CD4-positive, alpha-beta T cell (primary cell): ENCODE data around the gene FOXD1. TPM values are rescaled to one million over a fixed set of nuclear protein-coding genes. Genes with fewer than 3 reads are reported as not detected.

ENCODE experiments used
- ATAC-seq: fragments of 200-7000 bp; cut with Tn5 transposase; one replicate; pipeline ENCODE4 v1.10.0; 2022; ENCODE audit warnings: mild to moderate bottlenecking; ENCODE audit not compliant: poor library complexity
- CTCF ChIA-PET: fragments of 350-600 bp; sonication (Branson Sonifier 250); formaldehyde crosslinking; loops from one replicate; lab custom pipeline; 2021; ENCODE audit warnings: antibody characterized with exemption, inconsistent platforms; lab: Charles Lee
- POLR2A ChIA-PET: fragments of 350-600 bp; sonication (Branson Sonifier 250); formaldehyde crosslinking; loops from one replicate; lab custom pipeline; 2021; ENCODE audit warnings: antibody characterized with exemption, inconsistent platforms; lab: Charles Lee
- DNase-seq, 14 experiments: peaks; one replicate each; pipeline ENCODE4 v3.0.0-alpha.2; 2013 to 2020; ENCODE audit warnings: mixed read lengths in 2 of 14
- H3K27ac ChIP-seq, 2 donors: one replicate each; pipeline versions ENCODE4 v1.5.1 to v1.7.0; 2013; ENCODE audit warnings: low read length in 2 of 2, low read depth in 1 of 2, mild to moderate bottlenecking in 1 of 2
- H3K27me3 ChIP-seq, 2 experiments: 1 replicate in 1 of 2; 2 replicates in 1 of 2; pipeline versions ENCODE4 v1.6.1 to v1.7.0; 2013; ENCODE audit warnings: low read length in 2 of 2, control low read depth in 1 of 2, mild to moderate bottlenecking in 1 of 2, moderate library complexity in 1 of 2; ENCODE audit not compliant: insufficient read depth in 2 of 2, control insufficient read depth in 1 of 2
- H3K36me3 ChIP-seq: one replicate; pipeline ENCODE4 v1.6.1; 2013; ENCODE audit warnings: low read length, control low read depth; ENCODE audit not compliant: insufficient read depth
- H3K4me1 ChIP-seq: one replicate; pipeline ENCODE4 v1.6.1; 2013; ENCODE audit warnings: low read length, control low read depth; ENCODE audit not compliant: insufficient read depth
- H3K4me3 ChIP-seq: one replicate; pipeline ENCODE4 v1.5.1; 2013; ENCODE audit warnings: mild to moderate bottlenecking, low read length, moderate library complexity
- H3K9me3 ChIP-seq, 2 experiments: 1 replicate in 1 of 2; 2 replicates in 1 of 2; pipeline versions ENCODE4 v1.6.1 to v1.7.0; 2013; ENCODE audit warnings: low read length in 2 of 2, mild to moderate bottlenecking in 2 of 2, control low read depth in 1 of 2, moderate library complexity in 1 of 2; ENCODE audit not compliant: control insufficient read depth in 1 of 2, insufficient read depth in 1 of 2
- H3K27ac Mint-ChIP-seq: one replicate; pipeline ENCODE4 v1.8.0; 2020; ENCODE audit warnings: mixed read lengths
- H3K27me3 Mint-ChIP-seq: one replicate; pipeline ENCODE4 v1.8.0; 2021; ENCODE audit warnings: mixed read lengths
- H3K36me3 Mint-ChIP-seq: one replicate; pipeline ENCODE4 v1.8.0; 2021; ENCODE audit warnings: low read depth, mixed read lengths
- H3K4me1 Mint-ChIP-seq: one replicate; pipeline ENCODE4 v1.8.0; 2021; ENCODE audit warnings: low read depth, mixed read lengths
- H3K4me3 Mint-ChIP-seq: one replicate; pipeline ENCODE4 v1.8.0; 2020; ENCODE audit warnings: mild to moderate bottlenecking, mixed read lengths
- H3K9me3 Mint-ChIP-seq: one replicate; pipeline ENCODE4 v1.8.0; 2020; ENCODE audit warnings: mixed read lengths
- intact Hi-C, 2 experiments: fragments of 100-400 bp; cut with DNase I in 1 of 2; cut with micrococcal nuclease in 1 of 2; formaldehyde crosslinking; loops; one replicate each; pipeline versions ENCODE4 v1.15.1 to v1.9.0; 2023 to 2025; cut with DNase I, micrococcal nuclease
- total RNA-seq, 174 experiments: library from RNA in 2 of 174; stranded (reverse) in 2 of 174; gene quantifications; one replicate each; pipeline ENCODE4 v1.2.3 and lab custom pipeline; 2021 to 2026
- TF ChIP-seq, protein P1 (sequence below): fragments of 200-600 bp; IDR thresholded peaks from one replicate; pipeline ENCODE4 v1.8.0; 2022; ENCODE audit warnings: antibody characterized with exemption, mild to moderate bottlenecking

FOXD1 gene
- total RNA-seq, 2 experiments from 2014 or later = not detected

DNA sequence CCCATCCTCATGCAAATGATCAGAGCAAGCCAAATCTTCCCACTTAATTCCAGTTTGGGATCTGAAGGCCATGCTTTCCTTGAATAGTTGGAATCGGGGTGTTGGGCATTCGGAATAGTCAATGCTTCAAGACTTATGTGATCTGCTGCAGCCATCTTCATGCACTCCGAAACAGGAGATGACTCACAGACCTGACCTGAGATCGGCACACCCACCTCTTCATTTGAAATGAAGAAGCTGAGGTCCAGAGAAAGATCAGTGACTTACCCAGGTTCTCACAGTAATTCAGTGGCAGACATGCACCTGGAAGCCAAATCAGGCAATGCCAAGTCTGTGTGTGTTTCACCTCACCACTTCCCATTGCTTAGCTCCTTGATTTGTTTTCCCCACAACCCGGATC lies 33.0 kb downstream of the FOXD1 start:
- TF ChIP-seq, protein P1, sequence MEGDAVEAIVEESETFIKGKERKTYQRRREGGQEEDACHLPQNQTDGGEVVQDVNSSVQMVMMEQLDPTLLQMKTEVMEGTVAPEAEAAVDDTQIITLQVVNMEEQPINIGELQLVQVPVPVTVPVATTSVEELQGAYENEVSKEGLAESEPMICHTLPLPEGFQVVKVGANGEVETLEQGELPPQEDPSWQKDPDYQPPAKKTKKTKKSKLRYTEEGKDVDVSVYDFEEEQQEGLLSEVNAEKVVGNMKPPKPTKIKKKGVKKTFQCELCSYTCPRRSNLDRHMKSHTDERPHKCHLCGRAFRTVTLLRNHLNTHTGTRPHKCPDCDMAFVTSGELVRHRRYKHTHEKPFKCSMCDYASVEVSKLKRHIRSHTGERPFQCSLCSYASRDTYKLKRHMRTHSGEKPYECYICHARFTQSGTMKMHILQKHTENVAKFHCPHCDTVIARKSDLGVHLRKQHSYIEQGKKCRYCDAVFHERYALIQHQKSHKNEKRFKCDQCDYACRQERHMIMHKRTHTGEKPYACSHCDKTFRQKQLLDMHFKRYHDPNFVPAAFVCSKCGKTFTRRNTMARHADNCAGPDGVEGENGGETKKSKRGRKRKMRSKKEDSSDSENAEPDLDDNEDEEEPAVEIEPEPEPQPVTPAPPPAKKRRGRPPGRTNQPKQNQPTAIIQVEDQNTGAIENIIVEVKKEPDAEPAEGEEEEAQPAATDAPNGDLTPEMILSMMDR = no peak
- H3K36me3 ChIP-seq = no peaks in the 10 kb centered on the region
- peaks cover 16% of the 10 kb centered on the region for H3K4me1 Mint-ChIP-seq
- H3K27ac ChIP-seq = no peak overlapping the region
- H3K4me3 ChIP-seq = no peak overlapping the region
- H3K27me3 Mint-ChIP-seq = peaks cover 87% of the 10 kb centered on the region
- no peak for ATAC-seq
- intact Hi-C loops = no loop called here
- H3K4me3 Mint-ChIP-seq = no peak overlapping the region
- ChIA-PET POLR2A (interaction anchor here (3.0 kb wide), 1 partner anchor 10 kb away, joined by 11 read pairs; no protein-coding TSS in a partner anchor), CTCF (interaction anchor here (1.2 kb wide), 1 partner anchor 15 kb away, joined by 4 read pairs; no protein-coding TSS in a partner anchor)
- H3K4me1 ChIP-seq = peaks cover 11% of the 10 kb centered on the region
- no peaks in the 10 kb centered on the region for H3K9me3 Mint-ChIP-seq
- H3K27me3 ChIP-seq = peaks cover 55 to 64% of the 10 kb centered on the region in 2 experiments
- no peak overlapping the region for H3K27ac Mint-ChIP-seq
- no peaks in the 10 kb centered on the region for H3K36me3 Mint-ChIP-seq
- no peak for DNase-seq
- H3K9me3 ChIP-seq = peaks cover 0 to 5% of the 10 kb centered on the region in 2 experiments

DNA sequence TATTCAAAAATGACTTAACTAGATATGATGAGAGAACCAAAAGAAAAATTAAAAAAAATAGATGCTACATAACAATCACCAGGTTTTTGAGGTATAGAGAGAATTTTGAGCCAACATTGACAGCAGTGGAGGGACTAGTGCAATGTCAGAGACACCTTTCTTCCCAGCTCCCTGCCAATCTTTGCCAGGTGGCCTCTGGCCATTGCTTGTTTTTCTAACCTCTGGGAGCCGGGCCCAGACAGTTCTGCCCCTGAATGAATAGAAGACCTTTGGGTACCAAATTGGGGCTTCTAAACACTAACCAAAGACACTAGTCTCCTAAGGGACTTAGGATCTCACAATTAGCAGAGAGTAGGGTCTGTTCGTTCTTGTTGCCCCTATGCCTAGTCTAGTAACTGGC lies 33.4 kb downstream of the FOXD1 start:
- DNase-seq (no peak), ATAC-seq (no peak)
- Histone ChIP-seq H3K4me1 (peaks cover 9% of the 10 kb centered on the region), H3K4me3 (no peak overlapping the region), H3K27me3 (peaks cover 52 to 60% of the 10 kb centered on the region in 2 experiments), H3K36me3 (no peaks in the 10 kb centered on the region), H3K9me3 (peaks cover 0 to 5% of the 10 kb centered on the region in 2 experiments), H3K27ac (no peak overlapping the region)
- Mint-ChIP-seq H3K27me3 (peaks cover 83% of the 10 kb centered on the region), H3K27ac (no peak overlapping the region), H3K4me1 (peaks cover 12% of the 10 kb centered on the region), H3K4me3 (no peak overlapping the region), H3K36me3 (no peaks in the 10 kb centered on the region), H3K9me3 (no peaks in the 10 kb centered on the region)
- intact Hi-C loops = no loop called here
- CTCF ChIA-PET = interaction anchor here (1.7 kb wide), 1 partner anchor 9 kb away, joined by 4 read pairs; no protein-coding TSS in a partner anchor
- TF ChIP-seq, protein P1 = no peak
- POLR2A ChIA-PET = interaction anchor here (3.0 kb wide), 1 partner anchor 9 kb away, joined by 11 read pairs; no protein-coding TSS in a partner anchor

DNA sequence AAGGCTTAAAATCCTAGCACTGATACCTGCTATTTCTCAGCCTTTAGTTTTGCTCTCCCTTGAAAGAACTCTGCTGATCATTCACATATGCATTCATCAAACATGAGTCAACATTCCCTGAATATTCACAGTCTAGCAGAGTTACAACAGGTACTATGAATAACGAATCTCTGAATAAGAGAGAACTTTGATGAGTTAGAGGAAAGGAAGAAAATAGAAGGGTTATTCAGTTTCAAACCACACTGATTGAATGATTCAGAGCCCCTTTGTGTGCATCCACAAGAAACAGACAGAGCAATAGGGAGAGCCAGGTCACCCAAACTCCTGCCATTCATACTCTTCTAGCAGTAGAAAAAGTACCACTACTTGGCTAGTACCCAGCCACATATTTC lies 36.0 kb downstream of the FOXD1 start:
- Mint-ChIP-seq H3K27ac (no peak overlapping the region), H3K36me3 (no peaks in the 10 kb centered on the region), H3K4me1 (no peaks in the 10 kb centered on the region), H3K4me3 (no peak overlapping the region), H3K9me3 (no peaks in the 10 kb centered on the region), H3K27me3 (peaks cover 71% of the 10 kb centered on the region)
- ATAC-seq (no peak), DNase-seq (no peak)
- Histone ChIP-seq H3K27ac (no peak overlapping the region), H3K9me3 (no peaks in the 10 kb centered on the region), H3K36me3 (no peaks in the 10 kb centered on the region), H3K27me3 (peaks cover 31 to 37% of the 10 kb centered on the region in 2 experiments), H3K4me3 (no peak overlapping the region), H3K4me1 (no peaks in the 10 kb centered on the region)
- intact Hi-C loops = no loop called here
- CTCF ChIA-PET = no interaction called here
- POLR2A ChIA-PET = no interaction called here
- TF ChIP-seq, protein P1 = no peak
